ENCODE measurements around the gene OXT.
A peak's percentile ranks its signal among the peaks of the same experiment; 100 is the strongest.

The OXT gene

DNA sequence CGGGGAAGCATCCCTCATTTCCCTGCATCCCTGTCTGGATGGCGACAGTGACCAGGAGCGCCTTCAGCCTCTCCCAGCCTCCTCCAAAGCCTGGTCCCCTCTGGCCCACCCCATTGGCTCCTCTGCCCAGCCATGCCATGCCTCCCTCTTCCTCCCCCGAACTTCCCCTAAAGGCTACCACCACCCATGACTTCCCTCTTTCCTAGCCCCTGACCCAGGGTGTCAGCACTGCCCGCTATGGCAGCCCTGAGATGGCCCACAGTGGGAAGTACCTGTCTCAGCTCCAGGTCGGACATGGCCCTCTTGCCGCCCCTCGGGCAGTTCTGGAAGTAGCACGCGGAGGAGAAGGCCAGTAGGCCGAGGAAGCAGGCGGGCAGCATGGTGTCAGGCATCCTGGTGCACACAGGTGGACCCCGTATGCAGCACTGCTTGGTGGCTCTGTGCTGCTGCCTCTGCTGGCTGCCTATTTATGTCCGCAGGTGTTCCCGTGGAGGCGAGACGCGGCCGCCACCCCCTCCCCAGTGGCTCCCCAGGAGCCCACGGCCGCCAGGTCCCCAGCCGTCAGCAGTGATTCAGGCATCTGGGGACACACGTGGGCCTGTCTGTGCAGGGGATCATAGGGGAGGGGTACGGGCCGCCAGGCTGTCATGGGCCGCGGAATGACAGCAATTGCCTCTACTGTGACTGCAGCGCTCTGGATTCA is 13.0 kb downstream of the OXT start, which contains the start of gene AVP:
Gene AVP (minus strand): TSS at position 442 of the 703 bp plus-strand sequence. CDS start 50 bp downstream, at position 392.
- no peak for DNase-seq (ENCODE audit: low read depth in 2 of 2)

DNA sequence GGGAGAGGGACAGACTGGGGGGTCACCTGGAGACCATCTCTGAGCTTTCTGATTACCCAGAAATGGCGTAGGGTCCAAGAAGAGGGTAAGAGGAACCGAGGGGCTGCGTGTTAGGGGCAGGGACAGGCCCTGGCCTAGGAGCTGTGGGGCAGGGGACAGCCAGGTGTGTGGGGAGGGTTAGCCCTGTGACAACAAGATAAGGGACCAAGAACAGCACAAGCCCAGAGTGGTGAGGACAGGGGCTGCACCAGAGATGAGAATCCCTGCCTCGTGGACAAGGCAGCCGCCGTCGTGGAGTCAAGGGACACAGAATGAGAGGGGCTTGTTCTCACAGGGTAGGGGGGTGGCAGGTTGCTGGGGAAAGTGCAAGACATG is 13.6 kb downstream of the OXT start:
- no peak for DNase-seq (ENCODE audit: low read depth in 2 of 2)

GRCh38 chr20:3085571-3086072 is 14.2 kb downstream of the OXT start:
- no peak for DNase-seq (ENCODE audit: low read depth in 2 of 2)

DNA sequence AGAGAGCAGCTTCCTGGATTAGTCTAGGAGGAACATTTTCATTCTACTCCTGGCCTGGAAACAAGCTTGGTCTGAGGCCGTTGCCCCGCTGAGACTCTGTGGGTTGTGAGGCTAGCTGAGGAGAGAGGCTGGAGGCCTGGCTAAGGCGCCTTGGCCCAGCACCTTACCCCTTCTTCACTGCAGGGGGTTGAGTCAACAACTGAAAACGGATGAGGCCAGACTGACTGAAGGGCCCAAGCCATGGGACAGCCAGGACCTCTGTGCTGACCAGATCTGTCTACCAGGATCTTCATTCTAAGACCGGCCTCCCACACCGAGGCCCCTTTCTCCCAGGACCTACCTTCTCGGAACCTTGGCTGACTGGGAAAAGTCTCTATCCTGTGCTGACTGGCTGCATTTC is 16.6 kb downstream of the OXT start:
- no peak for DNase-seq (ENCODE audit: low read depth in 2 of 2)

DNA sequence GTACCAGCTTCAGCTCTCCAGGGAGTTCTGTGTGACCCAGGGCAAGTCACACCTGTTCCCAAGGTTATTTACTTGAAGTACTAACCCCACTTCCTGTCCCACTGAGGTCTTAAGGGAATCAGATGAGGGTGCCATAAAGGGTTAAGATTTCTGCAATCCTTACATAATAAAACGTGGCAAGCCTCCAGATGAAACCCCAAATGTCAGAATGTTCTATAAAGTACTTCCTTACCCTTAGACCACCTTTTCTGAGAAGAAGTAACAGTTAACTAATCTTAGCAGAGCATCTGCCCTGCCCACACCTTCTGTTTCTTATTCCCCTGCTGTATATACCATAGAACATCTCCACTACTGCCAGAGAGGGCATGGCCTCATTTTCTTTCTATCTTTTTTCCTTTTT is 19.1 kb downstream of the OXT start:
- no peak for DNase-seq (ENCODE audit: low read depth in 2 of 2)

GRCh38 chr20:3092611-3093379 is 21.4 kb downstream of the OXT start:
- no peak for DNase-seq (ENCODE audit: low read depth in 2 of 2)

GRCh38 chr20:3093861-3094361 is 22.5 kb downstream of the OXT start:
- DNase-seq (ENCODE audit: low read depth in 2 of 2): no peak

- no peak for DNase-seq (ENCODE audit: low read depth in 2 of 2)
Observed at GRCh38 chr20:3094848-3095629, 23.6 kb downstream of the OXT start.

- no peak for DNase-seq (ENCODE audit: low read depth in 2 of 2)
Observed at GRCh38 chr20:3100480-3100879, 29.1 kb downstream of the OXT start.

GRCh38 chr20:3101251-3101650 is 29.8 kb downstream of the OXT start:
- no peak for DNase-seq (ENCODE audit: low read depth in 2 of 2)

GRCh38 chr20:3101737-3102574 is 30.5 kb downstream of the OXT start:
- peak; percentile 58 to 64 for DNase-seq (ENCODE audit: low read depth in 2 of 2)

DNA sequence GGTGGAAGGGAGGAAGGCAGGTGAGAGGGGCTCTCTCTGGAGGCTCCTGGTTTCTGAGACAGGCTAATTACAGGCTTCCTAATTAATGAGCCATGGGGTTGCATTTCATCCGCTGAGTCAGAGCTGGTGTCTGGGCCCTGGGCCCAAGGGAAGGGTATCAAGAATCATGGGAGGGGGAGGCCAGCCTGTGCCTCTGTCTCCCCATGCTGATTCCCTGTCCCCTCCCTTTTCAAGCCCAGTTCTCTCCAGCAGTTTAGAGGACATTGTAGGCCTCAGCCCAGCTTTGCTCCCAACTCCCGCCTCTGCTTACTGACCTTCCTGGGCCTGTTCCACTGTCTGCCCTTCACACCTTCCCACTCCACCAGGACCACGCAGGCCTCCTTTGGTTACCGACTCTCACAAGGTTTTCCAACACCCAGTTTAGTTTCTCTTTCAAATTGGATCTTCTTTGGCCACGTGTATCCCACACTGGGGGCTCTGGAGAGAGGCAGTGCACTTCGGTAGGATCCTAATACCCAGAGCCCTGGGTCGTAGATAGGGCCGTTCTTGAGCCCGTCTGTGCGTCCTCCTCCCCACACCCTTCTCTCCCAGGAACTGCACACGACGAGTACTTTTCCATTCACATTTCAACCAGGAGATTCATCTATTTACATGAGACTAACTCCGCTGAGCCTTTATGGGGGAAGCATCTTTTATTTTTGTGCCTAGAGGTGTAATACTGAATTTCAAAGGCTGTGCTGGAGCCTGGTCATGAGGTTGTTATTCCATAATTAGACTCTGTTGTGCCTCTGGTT is 31.4 kb downstream of the OXT start:
- DNase-seq (ENCODE audit: low read depth in 2 of 2): no peak

DNA sequence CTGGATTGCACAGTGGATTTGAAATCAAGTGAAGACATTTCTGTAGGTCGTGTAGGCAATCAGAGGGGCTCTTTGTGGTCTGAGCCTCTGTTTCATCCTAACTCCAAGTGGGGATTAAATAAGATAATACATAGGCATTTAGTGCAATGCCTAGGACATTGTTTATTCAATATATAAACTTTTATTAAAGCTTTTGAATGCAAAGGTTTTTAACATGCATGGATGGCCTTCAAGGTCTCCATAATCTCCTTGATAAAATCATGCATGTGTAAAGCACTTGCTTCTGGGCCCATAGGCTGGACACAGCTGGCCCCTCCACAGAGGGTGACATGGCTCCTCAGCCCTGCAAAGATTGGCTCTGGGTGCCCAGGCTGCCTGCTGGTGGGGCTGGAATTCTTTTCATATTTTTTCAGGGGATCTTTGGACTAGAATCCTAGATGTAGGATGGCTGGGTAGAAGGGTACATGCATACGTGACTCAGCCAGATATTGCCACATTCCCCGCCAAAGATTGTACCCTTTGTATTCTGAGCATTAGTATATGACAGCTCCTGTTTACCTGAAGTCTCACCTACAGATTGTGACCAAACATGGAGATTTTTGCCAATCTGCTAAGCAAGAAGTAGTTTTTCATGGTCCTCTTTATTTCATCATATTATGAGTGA is 32.1 kb downstream of the OXT start:
- DNase-seq (ENCODE audit: low read depth in 2 of 2): no peak

GRCh38 chr20:3105256-3106137 is 34.1 kb downstream of the OXT start:
- DNase-seq (ENCODE audit: low read depth in 2 of 2): no peak

DNA sequence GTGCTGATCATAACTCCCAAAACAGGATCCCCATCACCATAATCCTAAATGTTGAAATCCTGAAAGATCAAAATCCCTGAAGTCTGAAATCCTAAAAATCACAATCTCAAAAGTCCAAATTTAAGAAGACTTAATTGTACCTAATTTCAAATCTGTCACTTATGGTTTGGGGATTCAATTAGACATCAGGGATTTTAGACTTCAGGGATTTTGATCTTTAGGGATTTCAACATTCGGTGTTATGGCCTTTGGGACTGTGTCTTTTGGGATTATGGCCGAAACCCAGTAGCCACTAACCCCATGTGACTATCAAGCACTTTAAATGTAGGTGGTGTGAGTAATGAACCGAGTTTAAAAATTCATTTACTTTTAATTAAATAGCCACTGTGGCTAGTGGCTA is 34.8 kb downstream of the OXT start:
- DNase-seq (ENCODE audit: low read depth in 2 of 2): no peak

GRCh38 chr20:3106658-3107463 is 35.4 kb downstream of the OXT start:
- no peak for DNase-seq (ENCODE audit: low read depth in 2 of 2)

DNA sequence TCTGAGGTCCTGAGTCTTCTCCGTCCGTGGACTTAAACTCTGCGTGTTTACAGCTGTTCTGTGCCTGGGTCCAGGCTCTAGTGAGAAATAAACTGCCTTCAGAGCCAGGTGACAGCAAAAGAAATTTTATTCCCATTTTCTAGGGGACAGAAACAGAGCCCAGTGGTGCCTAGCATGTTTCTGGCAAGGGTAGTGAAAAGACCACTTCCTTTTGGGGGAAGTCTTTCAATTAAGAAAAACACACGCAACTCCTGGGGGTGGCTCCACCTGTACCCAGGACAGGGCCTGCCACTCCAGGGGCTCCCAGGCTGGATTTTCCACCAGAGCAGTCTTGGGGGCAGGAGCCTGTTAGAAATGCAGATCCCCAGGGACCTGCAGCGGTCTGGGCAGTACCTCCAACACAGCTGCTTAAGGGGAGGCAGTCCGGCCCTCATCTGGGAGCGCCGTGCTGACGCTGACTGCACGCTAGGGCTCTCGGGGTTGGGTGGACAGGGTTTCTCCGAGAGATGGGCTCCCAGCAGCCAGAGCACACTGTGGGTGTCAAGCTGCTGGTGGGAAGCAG is 36.1 kb downstream of the OXT start:
- DNase-seq (ENCODE audit: low read depth in 2 of 2): no peak

All from stimulated activated CD8-positive, alpha-beta memory T cell treated with anti-CD3 and anti-CD28 coated beads, Interleukin-15, amount 100 ng/mL, for 48 hours (primary cell).